ENCODE measurements around the gene DGKQ.
"Not testable (repeated sequence)": the region's sequence is repeated elsewhere in the genome, so short reads cannot be mapped to it uniquely, and the experiment has no call there.

Gene DGKQ

DNA sequence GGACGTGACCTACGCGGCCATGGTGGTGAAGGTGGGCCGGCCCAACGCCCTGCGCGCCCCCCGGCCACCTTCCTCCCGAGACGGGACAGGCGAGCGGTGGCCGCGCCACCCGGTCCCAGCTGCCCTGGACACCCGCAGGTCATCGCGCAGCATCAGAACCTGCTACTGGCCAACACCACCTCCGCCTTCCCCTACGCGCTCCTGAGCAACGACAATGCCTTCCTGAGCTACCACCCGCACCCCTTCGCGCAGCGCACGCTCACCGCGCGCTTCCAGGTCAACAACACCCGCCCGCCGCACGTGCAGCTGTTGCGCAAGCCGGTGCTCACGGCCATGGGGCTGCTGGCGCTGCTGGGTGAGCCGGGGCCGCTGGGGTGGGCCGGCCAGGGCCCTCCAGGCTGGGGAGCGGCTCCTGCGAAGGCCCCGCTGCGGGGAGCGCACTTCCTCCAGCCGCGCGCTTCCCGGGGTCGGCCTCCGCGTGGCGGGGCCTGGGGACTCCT is 28.8 kb upstream of the DGKQ start:
- TF ChIP-seq ZFX (IDR thresholded peaks at IDR 0.05; ENCODE audit: borderline replicate concordance), result no peak
- TF ChIP-seq, protein P1, sequence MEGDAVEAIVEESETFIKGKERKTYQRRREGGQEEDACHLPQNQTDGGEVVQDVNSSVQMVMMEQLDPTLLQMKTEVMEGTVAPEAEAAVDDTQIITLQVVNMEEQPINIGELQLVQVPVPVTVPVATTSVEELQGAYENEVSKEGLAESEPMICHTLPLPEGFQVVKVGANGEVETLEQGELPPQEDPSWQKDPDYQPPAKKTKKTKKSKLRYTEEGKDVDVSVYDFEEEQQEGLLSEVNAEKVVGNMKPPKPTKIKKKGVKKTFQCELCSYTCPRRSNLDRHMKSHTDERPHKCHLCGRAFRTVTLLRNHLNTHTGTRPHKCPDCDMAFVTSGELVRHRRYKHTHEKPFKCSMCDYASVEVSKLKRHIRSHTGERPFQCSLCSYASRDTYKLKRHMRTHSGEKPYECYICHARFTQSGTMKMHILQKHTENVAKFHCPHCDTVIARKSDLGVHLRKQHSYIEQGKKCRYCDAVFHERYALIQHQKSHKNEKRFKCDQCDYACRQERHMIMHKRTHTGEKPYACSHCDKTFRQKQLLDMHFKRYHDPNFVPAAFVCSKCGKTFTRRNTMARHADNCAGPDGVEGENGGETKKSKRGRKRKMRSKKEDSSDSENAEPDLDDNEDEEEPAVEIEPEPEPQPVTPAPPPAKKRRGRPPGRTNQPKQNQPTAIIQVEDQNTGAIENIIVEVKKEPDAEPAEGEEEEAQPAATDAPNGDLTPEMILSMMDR (IDR thresholded peaks at IDR 0.05), result no peak
- H3K27ac ChIP-seq, result no peak overlapping the region

DNA sequence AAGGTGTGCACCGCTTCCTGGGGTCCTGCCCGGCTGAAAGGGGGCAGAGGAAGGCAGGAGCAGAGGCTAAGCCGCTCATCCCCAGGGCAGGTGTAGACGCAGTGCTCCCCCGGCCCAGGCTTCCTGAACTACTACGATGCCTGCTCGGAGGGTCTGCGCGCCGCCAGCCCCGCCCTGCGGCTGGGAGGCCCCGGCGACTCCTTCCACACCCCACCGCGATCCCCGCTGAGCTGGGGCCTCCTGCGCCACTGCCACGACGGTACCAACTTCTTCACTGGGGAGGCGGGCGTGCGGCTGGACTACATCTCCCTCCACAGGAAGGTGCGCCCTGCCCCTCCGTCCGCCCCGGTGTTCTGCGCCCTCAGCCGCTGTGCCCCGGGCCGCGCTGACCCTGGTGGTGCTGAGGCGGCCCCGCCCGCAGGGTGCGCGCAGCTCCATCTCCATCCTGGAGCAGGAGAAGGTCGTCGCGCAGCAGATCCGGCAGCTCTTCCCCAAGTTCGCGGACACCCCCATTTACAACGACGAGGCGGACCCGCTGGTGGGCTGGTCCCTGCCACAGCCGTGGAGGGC is 28.3 kb upstream of the DGKQ start:
- no peak overlapping the region for H3K27ac ChIP-seq
- TF ChIP-seq, protein P1 (IDR thresholded peaks at IDR 0.05), result no peak
- TF ChIP-seq ZFX (IDR thresholded peaks at IDR 0.05; ENCODE audit: borderline replicate concordance), result no peak

- TF ChIP-seq, protein P1 (IDR thresholded peaks at IDR 0.05), result no peak
- TF ChIP-seq ZFX (IDR thresholded peaks at IDR 0.05; ENCODE audit: borderline replicate concordance), result no peak
- no peak overlapping the region for H3K27ac ChIP-seq
These were observed 27.4 kb upstream of the DGKQ start for GRCh38 chr4:1000686-1001260.

GRCh38 chr4:999882-1000425 is 26.6 kb upstream of the DGKQ start:
- TF ChIP-seq, protein P1 (IDR thresholded peaks at IDR 0.05), result no peak
- no peak overlapping the region for H3K27ac ChIP-seq

DNA sequence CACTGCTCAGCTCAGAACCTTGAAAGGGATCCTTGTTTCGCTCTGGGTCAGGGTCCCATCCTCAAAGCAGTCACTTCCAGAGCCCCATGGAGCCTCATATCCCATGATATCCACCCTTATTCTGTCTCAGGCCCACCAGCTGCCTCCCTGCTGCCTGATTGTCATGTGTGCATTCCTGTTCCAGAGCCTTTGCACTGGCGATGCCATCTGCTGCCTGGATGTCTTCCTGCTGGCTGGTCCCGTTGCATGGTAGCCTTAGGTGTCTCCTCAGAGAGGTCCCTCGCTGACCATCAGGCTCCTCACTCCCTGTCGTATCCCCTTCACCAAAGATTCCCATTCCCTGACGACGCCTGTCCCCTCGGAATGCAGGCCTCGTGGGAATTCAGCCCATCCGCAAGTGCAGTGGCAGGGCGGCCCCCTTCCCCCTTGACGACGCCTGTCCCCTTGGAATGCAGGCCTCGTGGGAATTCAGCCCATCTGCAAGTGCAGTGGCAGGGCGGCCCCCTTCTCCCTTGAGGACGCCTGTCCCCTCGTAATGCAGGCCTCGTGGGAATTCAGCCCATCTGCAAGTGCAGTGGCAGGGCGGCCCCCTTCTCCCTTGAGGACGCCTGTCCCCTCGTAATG is 26.0 kb upstream of the DGKQ start:
- not testable (repeated sequence) for H3K27ac ChIP-seq

GRCh38 chr4:998096-998691 is 24.8 kb upstream of the DGKQ start:
- H3K27ac ChIP-seq, result no peak overlapping the region
- TF ChIP-seq, protein P1 (IDR thresholded peaks at IDR 0.05), result no peak
- TF ChIP-seq ZFX (IDR thresholded peaks at IDR 0.05; ENCODE audit: borderline replicate concordance), result no peak

DNA sequence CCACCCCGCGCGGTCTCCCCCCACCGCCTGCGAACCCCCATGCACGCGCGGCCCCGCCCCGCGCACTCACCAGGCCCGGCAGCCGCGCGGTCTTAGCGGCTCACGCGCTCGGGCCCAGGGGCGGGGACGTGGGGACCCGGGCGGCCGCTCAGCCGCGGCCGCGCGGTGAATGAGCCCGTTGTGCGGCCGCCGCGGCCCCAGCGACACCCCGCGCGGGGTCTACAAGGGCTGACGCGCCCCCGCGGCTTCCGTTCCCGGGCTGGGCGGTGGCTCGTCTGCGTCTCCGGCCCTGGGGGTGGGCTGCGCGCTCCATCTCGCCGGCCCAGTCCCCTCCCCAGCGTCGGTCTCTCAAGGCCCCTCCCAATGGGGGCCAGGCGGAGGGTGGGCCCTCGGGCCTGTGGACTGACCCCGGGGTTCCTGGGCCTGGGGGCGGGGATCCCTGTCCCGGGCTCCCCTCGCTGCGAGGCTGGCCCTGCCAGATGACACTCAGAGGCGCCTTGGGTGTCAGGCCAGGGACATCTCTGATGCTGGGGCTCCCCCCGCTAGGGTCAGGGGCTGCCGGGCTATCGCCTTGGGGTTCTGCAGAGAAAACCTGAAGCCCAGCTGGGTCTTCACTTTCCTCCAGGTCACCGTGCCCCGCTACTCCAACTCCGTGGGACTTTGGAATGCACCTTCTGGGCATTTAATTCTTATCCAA is 24.2 kb upstream of the DGKQ start:
- no peak overlapping the region for H3K27ac ChIP-seq
- TF ChIP-seq, protein P1 (IDR thresholded peaks at IDR 0.05), result no peak
- no peak for TF ChIP-seq ZFX (IDR thresholded peaks at IDR 0.05; ENCODE audit: borderline replicate concordance)

All from 22Rv1 (cell line).